Mucosa of rectum (tissue), 2 donors: ENCODE data around the gene C1D.

ENCODE experiments used
- H3K27ac ChIP-seq, 2 donors: one replicate each; pipeline ENCODE4 v1.7.0; 2013; ENCODE audit warnings: inconsistent platforms in 2 of 2, low read depth in 2 of 2, low read length in 2 of 2
- H3K27me3 ChIP-seq, 2 donors: one replicate each; pipeline ENCODE4 v1.7.0; 2013; ENCODE audit warnings: low read length in 2 of 2; ENCODE audit not compliant: control insufficient read depth in 2 of 2, insufficient read depth in 2 of 2
- H3K36me3 ChIP-seq, 2 donors: one replicate each; pipeline ENCODE4 v1.7.0; 2013; ENCODE audit warnings: low read length in 2 of 2; ENCODE audit not compliant: control insufficient read depth in 2 of 2, insufficient read depth in 2 of 2
- H3K4me1 ChIP-seq, 2 donors: one replicate each; pipeline ENCODE4 v1.7.0; 2013; ENCODE audit warnings: low read length in 2 of 2, mild to moderate bottlenecking in 1 of 2; ENCODE audit not compliant: control insufficient read depth in 2 of 2, insufficient read depth in 2 of 2
- H3K4me3 ChIP-seq, 2 donors: one replicate each; pipeline ENCODE4 v1.7.0; 2013; ENCODE audit warnings: low read length in 2 of 2
- H3K9ac ChIP-seq, 2 donors: one replicate each; pipeline ENCODE4 v1.7.0; 2013; ENCODE audit warnings: low read length in 2 of 2, low read depth in 1 of 2, mild to moderate bottlenecking in 1 of 2
- H3K9me3 ChIP-seq, 2 donors: one replicate each; pipeline ENCODE4 v1.7.0; 2013; ENCODE audit warnings: low read length in 2 of 2; ENCODE audit not compliant: control insufficient read depth in 2 of 2
- donor health status: healthy.
- donor health status: Normal muscosa, but diverticular disease.

The C1D gene

GRCh38 chr2:68059784-68060525 is 2.8 kb downstream of the C1D start:
- H3K9ac ChIP-seq: no peak overlapping the region
- H3K27ac ChIP-seq: no peak overlapping the region
- H3K27me3 ChIP-seq: no peaks in the 10 kb centered on the region
- no peaks in the 10 kb centered on the region for H3K9me3 ChIP-seq
- H3K4me1 ChIP-seq: peaks cover 6 to 9% of the 10 kb centered on the region in 2 donors
- no peak overlapping the region for H3K4me3 ChIP-seq
- no peaks in the 10 kb centered on the region for H3K36me3 ChIP-seq

- peaks cover 6% of the 10 kb centered on the region in 2 donors for H3K4me1 ChIP-seq
- no peaks in the 10 kb centered on the region for H3K9me3 ChIP-seq
- H3K36me3 ChIP-seq: no peaks in the 10 kb centered on the region
- H3K27me3 ChIP-seq: no peaks in the 10 kb centered on the region
- no peak overlapping the region for H3K9ac ChIP-seq
- H3K4me3 ChIP-seq: no peak overlapping the region
- H3K27ac ChIP-seq: no peak overlapping the region
Measured at GRCh38 chr2:68057658-68058396, 5.0 kb downstream of the C1D start.

- H3K36me3 ChIP-seq: no peaks in the 10 kb centered on the region
- H3K27me3 ChIP-seq: no peaks in the 10 kb centered on the region
- H3K9me3 ChIP-seq: no peaks in the 10 kb centered on the region
- no peak overlapping the region for H3K27ac ChIP-seq
- H3K4me1 ChIP-seq: no peaks in the 10 kb centered on the region
- no peak overlapping the region for H3K9ac ChIP-seq
- no peak overlapping the region for H3K4me3 ChIP-seq
Measured at GRCh38 chr2:68052717-68053422, 9.9 kb downstream of the C1D start.

- H3K4me1 ChIP-seq: no peaks in the 10 kb centered on the region
- no peaks in the 10 kb centered on the region for H3K36me3 ChIP-seq
- H3K27ac ChIP-seq: no peak overlapping the region
- H3K27me3 ChIP-seq: no peaks in the 10 kb centered on the region
- H3K9ac ChIP-seq: no peak overlapping the region
- no peak overlapping the region for H3K4me3 ChIP-seq
- H3K9me3 ChIP-seq: no peaks in the 10 kb centered on the region
Measured at GRCh38 chr2:68050353-68050752, 12.5 kb downstream of the C1D start.

- Histone ChIP-seq H3K4me1 (no peaks in the 10 kb centered on the region), H3K9ac (no peak overlapping the region), H3K9me3 (no peaks in the 10 kb centered on the region), H3K27ac (no peak overlapping the region), H3K4me3 (no peak overlapping the region), H3K36me3 (peaks cover 0 to 9% of the 10 kb centered on the region in 2 donors), H3K27me3 (no peaks in the 10 kb centered on the region)
Measured at GRCh38 chr2:68046642-68047240, 16.1 kb downstream of the C1D start.

GRCh38 chr2:68046224-68046623 is 16.6 kb downstream of the C1D start:
- Histone ChIP-seq H3K9me3 (no peaks in the 10 kb centered on the region), H3K4me3 (no peak overlapping the region), H3K27ac (no peak overlapping the region), H3K27me3 (no peaks in the 10 kb centered on the region), H3K9ac (no peak overlapping the region), H3K4me1 (no peaks in the 10 kb centered on the region), H3K36me3 (peaks cover 0 to 9% of the 10 kb centered on the region in 2 donors)

- Histone ChIP-seq H3K9ac (no peak overlapping the region), H3K9me3 (no peaks in the 10 kb centered on the region), H3K4me1 (no peaks in the 10 kb centered on the region), H3K27ac (no peak overlapping the region), H3K36me3 (peaks cover 0 to 9% of the 10 kb centered on the region in 2 donors), H3K4me3 (no peak overlapping the region), H3K27me3 (no peaks in the 10 kb centered on the region)
Measured at GRCh38 chr2:68045342-68045741, 17.5 kb downstream of the C1D start.

GRCh38 chr2:68044099-68044498 is 18.7 kb downstream of the C1D start:
- Histone ChIP-seq H3K27me3 (no peaks in the 10 kb centered on the region), H3K36me3 (peaks cover 0 to 9% of the 10 kb centered on the region in 2 donors), H3K9ac (no peak overlapping the region)

GRCh38 chr2:68043695-68044094 is 19.1 kb downstream of the C1D start:
- Histone ChIP-seq H3K4me1 (no peaks in the 10 kb centered on the region), H3K9ac (no peak overlapping the region), H3K27ac (no peak overlapping the region), H3K27me3 (no peaks in the 10 kb centered on the region), H3K4me3 (no peak overlapping the region), H3K9me3 (no peaks in the 10 kb centered on the region), H3K36me3 (peaks cover 0 to 9% of the 10 kb centered on the region in 2 donors)

More at GRCh38 chr2:68044099-68044498, 18.7 kb downstream of the C1D start:
- Histone ChIP-seq H3K9me3 (no peaks in the 10 kb centered on the region), H3K4me3 (no peak overlapping the region), H3K4me1 (no peaks in the 10 kb centered on the region), H3K27ac (no peak overlapping the region)

GRCh38 chr2:68043032-68043431 is 19.8 kb downstream of the C1D start:
- no peaks in the 10 kb centered on the region for H3K27me3 ChIP-seq
- no peak overlapping the region for H3K27ac ChIP-seq
- no peak overlapping the region for H3K9ac ChIP-seq
- no peaks in the 10 kb centered on the region for H3K9me3 ChIP-seq
- H3K4me3 ChIP-seq: no peak overlapping the region
- H3K4me1 ChIP-seq: no peaks in the 10 kb centered on the region
- H3K36me3 ChIP-seq: peaks cover 0 to 9% of the 10 kb centered on the region in 2 donors
